ENCODE results near the gene RNF183.

The RNF183 gene

GRCh38 chr9:113315231-113315630 lies 12.1 kb upstream of the RNF183 start:
- Mint-ChIP-seq H3K9me3 (no peaks in the 10 kb centered on the region), H3K36me3 (ENCODE audit: low read depth) (peaks cover 8% of the 10 kb centered on the region), H3K27me3 (ENCODE audit: low read depth) (no peaks in the 10 kb centered on the region), H3K4me1 (peaks cover 13% of the 10 kb centered on the region), H3K27ac (no peak overlapping the region), H3K4me3 (no peak overlapping the region)
- TF ChIP-seq, protein P1, sequence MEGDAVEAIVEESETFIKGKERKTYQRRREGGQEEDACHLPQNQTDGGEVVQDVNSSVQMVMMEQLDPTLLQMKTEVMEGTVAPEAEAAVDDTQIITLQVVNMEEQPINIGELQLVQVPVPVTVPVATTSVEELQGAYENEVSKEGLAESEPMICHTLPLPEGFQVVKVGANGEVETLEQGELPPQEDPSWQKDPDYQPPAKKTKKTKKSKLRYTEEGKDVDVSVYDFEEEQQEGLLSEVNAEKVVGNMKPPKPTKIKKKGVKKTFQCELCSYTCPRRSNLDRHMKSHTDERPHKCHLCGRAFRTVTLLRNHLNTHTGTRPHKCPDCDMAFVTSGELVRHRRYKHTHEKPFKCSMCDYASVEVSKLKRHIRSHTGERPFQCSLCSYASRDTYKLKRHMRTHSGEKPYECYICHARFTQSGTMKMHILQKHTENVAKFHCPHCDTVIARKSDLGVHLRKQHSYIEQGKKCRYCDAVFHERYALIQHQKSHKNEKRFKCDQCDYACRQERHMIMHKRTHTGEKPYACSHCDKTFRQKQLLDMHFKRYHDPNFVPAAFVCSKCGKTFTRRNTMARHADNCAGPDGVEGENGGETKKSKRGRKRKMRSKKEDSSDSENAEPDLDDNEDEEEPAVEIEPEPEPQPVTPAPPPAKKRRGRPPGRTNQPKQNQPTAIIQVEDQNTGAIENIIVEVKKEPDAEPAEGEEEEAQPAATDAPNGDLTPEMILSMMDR (IDR thresholded peaks at IDR 0.05; ENCODE audit: unreplicated experiment in 3 of 3), result no peak

GRCh38 chr9:113313261-113313660 lies 10.1 kb upstream of the RNF183 start:
- Mint-ChIP-seq H3K9me3 (no peaks in the 10 kb centered on the region), H3K4me3 (peak overlapping the region in 1 of 3 experiments; percentile 38), H3K27ac (peak overlapping the region; percentile 28 to 72 (median 45)), H3K27me3 (ENCODE audit: low read depth) (no peaks in the 10 kb centered on the region), H3K4me1 (peaks cover 18% of the 10 kb centered on the region), H3K36me3 (ENCODE audit: low read depth) (peaks cover 4% of the 10 kb centered on the region)
- TF ChIP-seq, protein P1 (IDR thresholded peaks at IDR 0.05; ENCODE audit: unreplicated experiment in 3 of 3), result no peak

DNA sequence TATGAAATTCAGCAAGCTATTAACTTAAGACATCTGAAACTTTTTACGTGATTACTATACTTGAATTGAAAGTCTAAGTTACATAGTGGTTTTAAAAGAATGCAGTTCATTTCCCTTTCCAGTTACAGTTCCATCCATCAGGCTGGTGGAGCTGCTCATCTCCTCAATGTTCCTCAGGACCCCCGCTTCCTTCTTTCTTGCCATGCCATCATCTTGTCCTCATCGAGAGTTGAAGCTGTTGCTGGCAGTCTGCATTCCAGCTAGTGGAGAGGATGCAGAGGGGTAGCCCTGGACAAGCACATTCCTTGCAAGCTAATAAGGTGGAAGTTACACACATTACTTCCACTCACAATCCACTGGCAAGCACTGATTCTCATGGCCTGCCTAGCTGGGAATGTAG lies 8.8 kb upstream of the RNF183 start:
- Mint-ChIP-seq H3K36me3 (ENCODE audit: low read depth) (no peaks in the 10 kb centered on the region), H3K27ac (no peak overlapping the region), H3K4me1 (peaks cover 22% of the 10 kb centered on the region), H3K4me3 (no peak overlapping the region), H3K27me3 (ENCODE audit: low read depth) (no peaks in the 10 kb centered on the region), H3K9me3 (no peaks in the 10 kb centered on the region)
- TF ChIP-seq, protein P1 (IDR thresholded peaks at IDR 0.05; ENCODE audit: unreplicated experiment in 3 of 3), result no peak

- Mint-ChIP-seq H3K4me3 (no peak overlapping the region), H3K9me3 (no peaks in the 10 kb centered on the region), H3K4me1 (peaks cover 22% of the 10 kb centered on the region), H3K36me3 (ENCODE audit: low read depth) (no peaks in the 10 kb centered on the region), H3K27ac (no peak overlapping the region), H3K27me3 (ENCODE audit: low read depth) (no peaks in the 10 kb centered on the region)
- TF ChIP-seq, protein P1 (IDR thresholded peaks at IDR 0.05; ENCODE audit: unreplicated experiment in 3 of 3), result no peak
Observed at GRCh38 chr9:113310538-113310937, 7.4 kb upstream of the RNF183 start.

- H3K27ac Mint-ChIP-seq, result no peak overlapping the region
- no peaks in the 10 kb centered on the region for H3K27me3 Mint-ChIP-seq (ENCODE audit: low read depth)
- H3K36me3 Mint-ChIP-seq (ENCODE audit: low read depth), result no peaks in the 10 kb centered on the region
- peaks cover 22% of the 10 kb centered on the region for H3K4me1 Mint-ChIP-seq
- no peaks in the 10 kb centered on the region for H3K9me3 Mint-ChIP-seq
- TF ChIP-seq, protein P1 (IDR thresholded peaks at IDR 0.05; ENCODE audit: unreplicated experiment in 3 of 3), result peak; percentile 61 to 75 (median 68)
- H3K4me3 Mint-ChIP-seq, result no peak overlapping the region
Observed at GRCh38 chr9:113309204-113309813, 6.1 kb upstream of the RNF183 start.

DNA sequence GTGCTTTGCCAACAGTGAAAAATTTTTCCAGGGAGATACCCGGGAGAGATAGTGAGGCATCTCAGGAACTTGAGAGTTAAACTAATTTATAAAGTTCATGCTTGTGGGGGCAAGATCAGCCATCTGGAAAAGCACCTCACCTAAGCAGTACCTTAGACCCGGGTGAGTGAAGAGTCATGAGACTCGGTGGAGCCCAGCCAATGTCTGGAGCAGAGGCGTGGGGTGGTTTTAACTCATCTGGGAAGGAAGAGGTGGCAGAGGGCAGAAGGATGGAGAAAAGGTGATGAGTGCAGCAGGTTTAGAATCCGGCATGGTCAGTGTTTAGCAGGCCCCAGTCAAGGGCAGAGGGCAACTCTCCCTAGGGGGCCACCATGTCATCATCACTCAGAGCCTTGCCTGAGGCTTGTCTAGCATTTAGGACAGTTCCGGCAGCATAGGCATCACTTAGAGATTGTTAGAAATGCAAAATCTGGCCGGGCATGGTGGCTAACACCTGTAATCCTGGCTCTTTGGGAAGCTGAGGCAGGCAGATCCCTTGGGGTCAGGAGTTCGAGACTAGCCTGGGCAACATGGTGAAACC lies 4.3 kb upstream of the RNF183 start:
- H3K27ac Mint-ChIP-seq, result peak overlapping the region; percentile 20 to 51 (median 49)
- peaks cover 19% of the 10 kb centered on the region for H3K4me1 Mint-ChIP-seq
- no peaks in the 10 kb centered on the region for H3K36me3 Mint-ChIP-seq (ENCODE audit: low read depth)
- no peak overlapping the region for H3K4me3 Mint-ChIP-seq
- TF ChIP-seq, protein P1 (IDR thresholded peaks at IDR 0.05; ENCODE audit: unreplicated experiment in 3 of 3), result no peak
- H3K27me3 Mint-ChIP-seq (ENCODE audit: low read depth), result no peaks in the 10 kb centered on the region
- no peaks in the 10 kb centered on the region for H3K9me3 Mint-ChIP-seq
